OCI-LY7 (cell line): ENCODE results near the gene EIF4G3.

Experiments
- CTCF ChIP-seq: fragments of 200-600 bp; sonication (generic); conservative IDR thresholded peaks from 2 replicates; pipeline ENCODE4 v1.5.1; 2014; ENCODE audit warnings: mild to moderate bottlenecking, antibody characterized with exemption, low read length, moderate library complexity, mixed read lengths
- EZH2phosphoT487 ChIP-seq: fragments of 200-600 bp; sonication (generic); IDR thresholded peaks from 2 replicates; pipeline ENCODE4 v1.6.1; 2018; ENCODE audit warnings: low read depth, borderline replicate concordance, mild to moderate bottlenecking, mixed run types, antibody characterized with exemption, low read length, moderate library complexity, mixed read lengths

DNA sequence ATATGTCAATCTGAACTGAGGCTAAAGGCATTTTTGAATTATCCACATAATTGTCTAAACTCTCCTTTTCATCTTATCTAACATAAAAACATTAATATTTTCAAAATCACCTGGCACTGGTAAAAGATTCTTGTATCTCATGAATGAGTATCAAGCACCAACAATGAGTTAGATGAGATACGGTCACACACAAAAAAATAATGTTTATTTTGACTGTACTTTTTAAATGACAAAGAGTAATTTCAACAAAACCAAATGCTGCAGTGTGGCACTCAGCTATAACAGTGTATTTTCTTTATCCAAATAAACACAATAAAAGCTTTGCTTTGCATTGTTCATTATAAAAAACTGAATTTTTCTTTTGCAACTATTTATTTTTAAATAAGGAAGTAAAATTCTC, 59.5 kb downstream of the EIF4G3 start:
- TF ChIP-seq CTCF (no peak), EZH2phosphoT487 (no peak)
